ENCODE data around the gene ZNF605. TPM values are rescaled to one million over a fixed set of nuclear protein-coding genes. Genes with fewer than 3 reads are reported as not detected.

Gene ZNF605
- total RNA-seq, 4 donors from 2014 or later, result 4.9 to 7.7 (median 5.6) TPM

- DNase-seq (ENCODE audit: low spot score in 2 of 2), result no peak
- TF ChIP-seq POLR2A (IDR thresholded peaks at IDR 0.05) (no peak), CTCF (IDR thresholded peaks at IDR 0.05) (no peak)
- H3K4me3 ChIP-seq (ENCODE audit: low read depth, poor library complexity, severe bottlenecking), result no peak overlapping the region
- intact Hi-C loops (cut with DNase I; ENCODE audit: low total_unique reads), result no loop called here
- 92 to 97% methylated on average over 13 to 14 of the region's 14 CpGs for WGBS, 2 donors
Measured at GRCh38 chr12:132869551-132869950, 86.6 kb downstream of the ZNF605 start.

Other genes starting within 250 kb of the ZNF605 start
- 10 to 100 TPM; 28.1 to 54.6 (median 32.8) TPM for gene PGAM5, start 245.5 kb downstream of the ZNF605 start, total RNA-seq
- 10 to 100 TPM; 57.9 to 94.5 (median 60.5) TPM for gene ANKLE2, start 194.5 kb downstream of the ZNF605 start, total RNA-seq
- gene GOLGA3, start 127.4 kb downstream of the ZNF605 start, total RNA-seq, result 10 to 100 TPM; 44.5 to 81.0 (median 74.7) TPM
- 10 to 100 TPM; 27.2 to 34.7 (median 30.6) TPM for gene CHFR, start 68.7 kb downstream of the ZNF605 start, total RNA-seq
- 10 to 100 TPM in 3 of 4 donors, 1 to 10 TPM in 1; 5.7 to 16.8 (median 14.1) TPM for gene ZNF26, start 30.1 kb upstream of the ZNF605 start, total RNA-seq
- 10 to 100 TPM; 15.7 to 18.9 (median 16.4) TPM for gene ZNF84, start 81.2 kb upstream of the ZNF605 start, total RNA-seq
- gene ZNF140, start 124.6 kb upstream of the ZNF605 start, total RNA-seq, result 10 to 100 TPM; 10.3 to 21.5 (median 18.5) TPM
- 1 to 10 TPM; 1.0 to 1.6 (median 1.4) TPM for gene ZNF891, start 174.0 kb upstream of the ZNF605 start, total RNA-seq
- gene ZNF10, start 174.3 kb upstream of the ZNF605 start, total RNA-seq, result 1 to 10 TPM; 2.2 to 8.8 (median 5.1) TPM
- gene ZNF268, start 225.2 kb upstream of the ZNF605 start, total RNA-seq, result 10 to 100 TPM in 3 of 4 donors, 1 to 10 TPM in 1; 7.1 to 24.6 (median 15.4) TPM